HG02798 (cell line): ENCODE data around the gene RRN3.
A peak's percentile ranks its signal among the peaks of the same experiment; 100 is the strongest.
"Not testable (repeated sequence)": the region's sequence is repeated elsewhere in the genome, so short reads cannot be mapped to it uniquely, and the experiment has no call there.

Source experiments
- ATAC-seq: cut with Tn5 transposase; IDR thresholded peaks from one replicate; pipeline ENCODE4 v1.9.1; 2021; ENCODE audit warnings: mild to moderate bottlenecking; ENCODE audit not compliant: unreplicated experiment, poor library complexity

The RRN3 gene

DNA sequence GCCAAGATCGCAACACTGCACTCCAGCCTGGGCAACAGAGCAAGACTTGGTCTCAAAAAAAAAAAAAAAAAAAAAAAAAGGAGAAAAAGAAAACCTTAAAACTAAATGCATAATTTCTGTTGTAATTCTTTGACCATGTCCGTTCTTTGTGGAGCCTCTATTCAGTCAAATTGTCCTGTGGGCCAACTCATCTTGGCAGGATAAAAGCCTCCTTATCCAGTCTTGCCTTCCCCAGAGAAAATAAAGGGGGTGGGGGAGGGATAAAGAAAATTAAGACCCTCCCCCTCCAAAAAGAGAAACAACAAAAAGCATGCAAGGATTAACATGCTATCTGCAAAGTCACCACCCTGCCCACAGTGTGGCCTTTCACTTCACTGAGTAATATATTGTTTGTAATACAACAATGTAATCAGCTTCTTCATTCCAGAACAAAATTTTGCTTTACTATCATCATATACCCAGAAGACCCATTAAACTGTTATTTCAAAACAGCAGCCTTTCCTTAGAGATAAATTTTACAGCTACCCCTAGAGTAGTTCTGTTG, 5.4 kb upstream of the RRN3 start:
- ATAC-seq: not testable (repeated sequence)

DNA sequence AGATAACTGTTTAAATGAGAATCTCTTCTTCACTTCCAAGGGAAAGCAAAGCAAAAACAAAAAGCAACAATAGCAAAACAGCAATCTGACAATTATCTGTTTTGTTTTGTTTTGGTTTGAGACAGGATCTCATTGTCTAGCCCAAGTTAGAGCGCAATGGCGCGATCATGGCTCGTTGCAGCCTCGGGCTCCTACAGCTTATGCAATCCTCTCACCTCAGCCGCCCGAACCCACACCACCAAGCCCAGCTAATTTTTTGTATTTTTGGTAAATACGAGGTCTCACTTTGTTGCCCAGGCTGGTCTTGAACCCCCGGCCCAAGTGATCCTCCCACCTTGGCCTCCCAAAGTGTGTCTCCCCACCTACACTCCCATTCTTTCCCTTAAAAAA, 2.5 kb upstream of the RRN3 start:
- not testable (repeated sequence) for ATAC-seq

DNA sequence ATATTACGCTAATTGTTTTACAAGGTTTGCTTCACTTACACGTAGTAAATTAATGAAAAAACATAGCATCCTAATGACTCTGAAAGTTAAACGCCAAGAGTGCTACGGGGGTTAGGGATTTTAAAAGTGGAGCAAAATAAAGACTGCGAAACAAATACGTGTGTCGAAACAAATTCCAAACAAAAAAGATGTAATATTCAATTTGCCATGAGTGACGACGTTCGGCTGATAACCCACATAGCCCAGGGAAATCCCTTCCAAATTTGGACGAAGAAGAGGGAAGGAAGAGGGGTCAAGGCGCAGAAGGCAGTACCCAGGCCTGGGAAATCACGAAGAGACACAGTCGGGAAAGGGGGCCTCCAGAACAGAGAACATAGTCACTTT, 509 bp downstream of the RRN3 start:
- not testable (repeated sequence) for ATAC-seq

DNA sequence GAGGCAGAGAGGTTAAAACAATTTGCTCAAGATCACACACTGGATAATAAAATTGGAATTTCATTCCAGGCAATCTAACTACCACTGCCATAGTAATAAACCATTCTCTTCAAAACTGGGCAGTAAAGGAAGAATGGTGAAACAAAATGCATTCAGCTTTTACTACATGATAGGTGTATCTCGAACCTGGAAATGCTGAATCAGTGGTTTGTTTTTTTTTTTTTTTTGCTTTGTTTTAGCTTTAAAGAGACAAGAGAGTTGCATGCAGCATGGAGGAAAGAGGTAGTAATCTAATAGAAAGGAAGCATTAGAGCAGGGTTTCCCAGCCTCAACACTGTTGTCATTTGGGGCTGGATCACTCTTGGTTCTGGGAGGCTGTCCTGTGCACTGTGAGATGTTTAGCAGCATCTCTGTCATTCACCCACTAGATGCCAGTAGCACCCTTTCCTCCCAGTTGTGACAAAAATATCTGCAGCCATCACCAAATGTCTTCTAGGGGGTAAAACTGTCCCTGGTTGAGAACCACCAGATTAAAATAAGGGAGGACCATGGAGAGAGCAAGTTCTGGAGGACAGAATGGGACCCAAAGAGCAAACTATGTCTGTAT, 3.3 kb downstream of the RRN3 start:
- not testable (repeated sequence) for ATAC-seq

DNA sequence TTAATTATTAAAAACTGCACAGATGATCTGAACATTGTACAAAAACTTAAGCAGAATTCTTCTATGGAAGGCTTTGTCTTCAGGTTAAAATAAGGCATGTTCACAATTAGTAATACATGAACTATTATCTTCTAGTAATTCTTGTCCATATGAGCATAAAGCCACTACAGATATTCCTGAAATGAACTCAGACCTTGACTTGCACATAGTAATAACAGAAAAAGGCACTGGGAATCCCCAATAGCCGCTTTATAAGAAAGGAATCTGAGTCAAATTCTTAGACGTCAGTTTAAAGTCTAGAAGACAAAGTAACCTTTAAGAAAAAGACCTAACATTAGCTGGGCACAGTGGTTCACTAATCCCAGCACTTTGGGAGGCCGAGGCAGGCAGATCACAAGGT, 11.3 kb downstream of the RRN3 start:
- ATAC-seq: not testable (repeated sequence)

DNA sequence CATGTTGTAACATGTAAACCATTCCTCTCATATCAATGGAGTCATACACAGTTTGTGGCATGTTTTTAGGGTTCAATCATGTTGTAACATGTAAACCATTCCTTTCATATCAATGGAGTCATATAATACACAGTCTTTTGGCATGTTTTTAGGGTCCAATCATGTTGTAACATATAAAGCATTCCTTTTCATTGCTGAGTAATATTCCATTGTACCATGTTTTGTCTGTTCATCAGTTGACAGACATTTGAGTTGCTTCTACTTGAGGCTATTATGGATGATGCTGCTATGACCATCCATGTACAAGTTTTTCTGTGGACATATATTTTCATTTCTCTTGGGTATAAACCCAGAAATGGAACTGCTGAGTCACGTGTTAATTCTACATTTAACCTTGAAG, 13.2 kb downstream of the RRN3 start:
- ATAC-seq: not testable (repeated sequence)

DNA sequence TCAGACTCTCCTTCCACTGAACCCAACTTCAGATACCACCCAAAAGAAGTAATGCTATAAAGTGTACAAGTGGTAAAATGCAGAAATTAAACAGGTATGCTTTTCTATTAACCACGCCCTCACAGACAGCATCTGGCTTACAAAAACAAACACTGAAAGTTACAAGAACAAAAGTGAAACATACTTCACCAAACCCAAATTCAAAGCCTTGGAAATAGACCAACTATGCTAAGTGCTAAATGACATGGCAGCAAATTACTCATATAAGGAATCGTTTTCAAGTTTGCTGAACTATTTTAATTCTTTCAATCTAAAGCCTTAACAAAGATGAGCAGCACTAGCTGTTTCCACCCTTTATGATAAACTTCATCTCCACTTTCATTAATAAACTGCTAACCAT, 17.9 kb downstream of the RRN3 start:
- not testable (repeated sequence) for ATAC-seq

DNA sequence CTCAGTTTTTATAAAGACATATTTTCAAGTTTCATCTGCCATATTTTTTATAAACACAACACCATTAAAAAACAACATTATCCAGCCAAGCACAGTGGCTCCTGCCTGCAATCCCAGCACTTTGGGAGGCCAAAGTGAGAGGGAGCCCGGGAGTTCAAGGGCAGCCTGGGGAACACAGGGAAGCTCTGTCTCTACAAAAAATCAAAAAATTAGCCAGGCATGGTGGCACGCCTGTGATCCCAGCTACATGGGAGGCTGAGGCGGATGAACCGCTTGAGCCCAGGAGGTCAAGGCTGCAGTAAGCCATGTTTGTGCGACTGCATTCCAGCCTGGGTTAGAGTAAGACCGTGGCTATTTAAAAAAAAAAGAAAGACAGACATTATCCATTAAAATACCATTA, 21.0 kb downstream of the RRN3 start:
- no peak for ATAC-seq

DNA sequence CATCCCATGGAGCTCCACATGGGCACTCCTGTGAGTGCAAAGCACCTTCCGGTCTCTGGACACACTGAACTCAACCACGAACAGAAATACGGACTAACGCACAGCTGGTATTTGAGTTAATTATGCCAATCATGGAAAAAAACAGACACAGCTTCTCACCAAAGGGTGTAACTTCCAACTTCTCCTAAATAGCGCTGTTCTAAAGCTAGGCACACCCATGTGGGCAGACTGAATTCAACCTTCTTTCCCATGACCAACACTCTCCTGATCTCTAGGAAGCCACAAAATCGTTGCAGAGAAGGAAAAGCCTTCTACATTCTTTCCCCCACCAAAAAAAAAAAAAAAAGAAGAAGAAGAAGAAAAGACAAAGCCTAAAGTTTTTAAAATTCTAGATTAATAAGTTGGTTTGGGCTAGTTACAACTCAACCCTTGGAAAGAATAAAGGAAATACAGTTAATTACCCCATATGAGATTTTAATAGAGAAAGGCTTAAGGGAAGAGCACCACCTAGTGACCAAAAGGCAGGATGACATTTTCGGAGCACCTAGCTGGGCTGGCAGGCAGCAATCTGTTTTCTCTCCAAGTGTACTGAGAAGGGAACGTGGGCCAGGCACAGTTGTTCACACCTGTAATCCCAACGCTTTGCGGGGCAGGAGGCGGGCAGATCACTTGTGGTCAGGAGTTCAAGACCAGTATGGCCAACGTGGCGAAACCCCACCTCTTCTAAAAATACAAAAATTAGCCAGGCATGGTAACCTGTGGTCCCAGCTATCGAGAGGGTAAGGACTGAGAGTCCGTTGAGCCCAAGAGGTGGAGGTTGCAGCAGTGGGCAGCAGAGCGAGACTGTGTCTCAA, 21.9 kb downstream of the RRN3 start:
- ATAC-seq: not testable (repeated sequence)

DNA sequence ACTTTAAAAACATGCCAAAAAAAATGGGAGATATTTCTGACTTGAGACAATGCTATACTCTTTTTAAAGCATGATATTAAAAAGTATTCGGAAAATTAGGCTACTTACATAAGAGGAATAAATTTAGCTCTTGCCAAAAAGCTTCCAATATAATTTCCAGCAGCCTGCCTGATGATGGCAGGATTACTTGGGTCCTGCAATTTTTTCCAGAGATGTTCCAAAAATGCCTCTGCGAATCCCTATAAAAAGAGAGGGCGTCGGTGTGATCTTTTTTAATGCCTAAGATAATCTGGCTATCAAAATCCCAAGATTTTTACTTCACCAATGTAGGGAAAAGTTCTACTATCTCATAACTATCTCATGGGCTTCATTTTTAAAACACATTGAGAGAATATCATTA, 23.1 kb downstream of the RRN3 start:
- ATAC-seq: not testable (repeated sequence)

DNA sequence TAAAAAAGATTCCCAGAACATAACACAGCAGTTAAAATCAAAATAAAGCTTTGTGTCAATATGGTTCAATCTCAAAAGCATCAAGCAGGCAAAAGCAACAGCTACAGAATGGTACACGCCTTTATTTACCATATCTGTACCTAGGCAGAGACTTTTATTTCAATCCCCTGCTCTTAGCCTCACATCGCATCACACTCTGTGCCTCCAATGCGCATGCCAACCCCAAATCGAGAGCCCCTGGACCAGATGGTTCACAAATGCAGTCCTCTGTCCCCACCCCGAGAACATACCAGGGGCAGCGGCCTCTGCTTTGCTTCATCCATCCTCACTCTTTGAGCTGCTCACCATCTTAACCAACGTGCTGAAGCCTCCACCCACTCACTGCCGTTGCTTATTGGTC, 27.4 kb downstream of the RRN3 start:
- ATAC-seq: not testable (repeated sequence)

DNA sequence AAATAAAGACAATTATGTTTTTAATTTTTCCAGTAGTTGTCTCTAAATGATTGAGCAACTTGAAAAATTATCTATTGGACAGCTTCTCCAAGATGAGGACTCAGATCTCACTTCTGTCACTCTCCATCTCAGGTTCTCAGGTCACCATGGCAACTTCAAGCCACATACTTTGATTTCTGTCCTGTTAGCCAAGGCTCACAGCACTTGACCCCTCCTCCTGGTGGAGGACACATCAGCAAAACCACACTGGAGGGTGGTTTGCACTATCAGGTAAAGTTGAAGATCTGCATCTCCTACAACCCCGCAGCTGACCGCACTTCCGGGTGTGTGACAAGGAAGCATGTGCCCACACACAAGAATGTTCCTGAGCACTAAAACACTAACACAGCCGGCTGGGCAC, 28.1 kb downstream of the RRN3 start:
- ATAC-seq: not testable (repeated sequence)

DNA sequence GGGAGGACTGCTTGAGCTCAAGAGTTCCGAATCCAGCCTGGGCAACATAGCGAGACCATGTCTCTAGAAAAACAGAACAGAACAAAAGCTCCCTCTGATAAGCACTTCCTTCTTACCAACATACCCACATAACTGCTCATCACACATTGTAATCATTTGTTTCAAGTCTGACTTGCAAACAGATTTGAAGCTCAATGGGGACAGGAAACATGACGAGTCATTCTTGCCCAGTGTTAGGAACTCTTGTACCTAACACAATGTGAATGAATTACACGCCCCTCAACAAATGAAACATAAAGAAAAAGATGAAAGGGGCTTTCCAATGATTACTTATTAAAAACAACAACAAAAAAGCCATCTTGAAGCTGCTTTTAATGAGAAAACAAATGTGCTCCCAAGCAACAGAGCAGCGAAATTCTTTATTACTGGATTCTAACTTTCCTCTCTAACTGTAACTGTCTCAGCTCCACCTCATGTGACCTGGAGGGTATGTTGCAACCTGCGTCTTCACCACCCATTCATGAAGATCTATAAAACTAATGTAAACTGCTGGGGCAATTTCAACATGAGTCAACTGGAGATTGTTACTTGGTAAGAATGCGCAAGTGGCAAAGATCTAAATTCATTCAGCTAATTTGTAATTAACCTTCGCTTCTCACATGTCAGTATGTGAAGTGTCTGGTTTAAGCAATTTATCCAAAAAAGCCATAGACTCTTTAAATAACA, 31.8 kb downstream of the RRN3 start:
- ATAC-seq: not testable (repeated sequence)

DNA sequence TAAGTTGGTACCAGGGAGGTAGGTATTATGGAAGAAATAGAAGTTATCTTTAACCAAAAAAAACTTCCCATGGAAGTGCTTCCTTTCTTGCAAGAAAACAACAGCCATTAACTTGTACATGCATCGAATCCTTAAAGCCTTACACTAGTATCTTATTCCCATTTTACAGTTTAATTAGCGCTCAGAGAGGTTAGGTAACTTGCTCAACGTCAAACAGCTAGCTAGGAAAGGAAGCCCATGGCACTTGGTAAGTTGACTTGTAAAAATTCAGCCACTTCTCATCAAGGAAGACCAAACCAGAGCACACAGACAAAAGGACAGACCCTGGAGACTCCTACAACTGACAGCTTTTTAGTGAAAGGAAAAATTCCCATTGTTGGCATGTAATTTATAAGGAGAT, 34.7 kb downstream of the RRN3 start:
- ATAC-seq: no peak

DNA sequence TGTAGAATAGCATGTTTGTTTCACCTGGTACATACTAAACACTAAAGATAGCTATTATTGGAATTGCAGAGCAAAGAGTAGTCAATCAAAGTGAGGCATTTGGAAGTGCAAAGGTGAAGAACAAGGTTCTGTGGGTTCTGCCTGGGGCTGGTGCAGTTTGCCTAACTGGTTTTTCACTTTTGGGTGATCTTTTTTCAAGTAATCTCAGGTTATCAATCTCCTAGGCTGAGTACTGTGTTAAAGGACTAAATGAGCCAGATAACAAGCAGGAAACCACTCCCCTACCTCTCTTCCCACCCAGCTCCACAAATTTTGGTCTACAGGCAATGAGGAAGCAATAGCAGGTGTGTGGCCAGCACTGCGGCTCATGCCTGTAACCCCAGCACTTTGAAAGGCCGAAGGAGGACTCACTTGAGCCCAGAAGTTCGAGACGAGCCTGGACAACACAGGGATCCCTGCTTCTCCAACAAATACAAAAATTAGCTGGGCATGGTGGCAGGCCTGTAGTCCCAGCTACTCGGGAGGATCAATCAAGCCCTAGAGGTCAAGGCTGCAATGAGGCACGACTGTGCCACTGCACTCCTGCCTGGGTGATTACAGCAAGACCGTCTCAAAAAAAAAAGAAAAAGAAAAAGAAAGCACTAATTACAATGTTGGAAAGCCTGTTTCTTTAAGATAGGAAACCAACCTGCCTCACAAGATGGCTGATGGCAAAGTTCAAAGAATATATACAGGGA, 36.2 kb downstream of the RRN3 start:
- no peak for ATAC-seq

DNA sequence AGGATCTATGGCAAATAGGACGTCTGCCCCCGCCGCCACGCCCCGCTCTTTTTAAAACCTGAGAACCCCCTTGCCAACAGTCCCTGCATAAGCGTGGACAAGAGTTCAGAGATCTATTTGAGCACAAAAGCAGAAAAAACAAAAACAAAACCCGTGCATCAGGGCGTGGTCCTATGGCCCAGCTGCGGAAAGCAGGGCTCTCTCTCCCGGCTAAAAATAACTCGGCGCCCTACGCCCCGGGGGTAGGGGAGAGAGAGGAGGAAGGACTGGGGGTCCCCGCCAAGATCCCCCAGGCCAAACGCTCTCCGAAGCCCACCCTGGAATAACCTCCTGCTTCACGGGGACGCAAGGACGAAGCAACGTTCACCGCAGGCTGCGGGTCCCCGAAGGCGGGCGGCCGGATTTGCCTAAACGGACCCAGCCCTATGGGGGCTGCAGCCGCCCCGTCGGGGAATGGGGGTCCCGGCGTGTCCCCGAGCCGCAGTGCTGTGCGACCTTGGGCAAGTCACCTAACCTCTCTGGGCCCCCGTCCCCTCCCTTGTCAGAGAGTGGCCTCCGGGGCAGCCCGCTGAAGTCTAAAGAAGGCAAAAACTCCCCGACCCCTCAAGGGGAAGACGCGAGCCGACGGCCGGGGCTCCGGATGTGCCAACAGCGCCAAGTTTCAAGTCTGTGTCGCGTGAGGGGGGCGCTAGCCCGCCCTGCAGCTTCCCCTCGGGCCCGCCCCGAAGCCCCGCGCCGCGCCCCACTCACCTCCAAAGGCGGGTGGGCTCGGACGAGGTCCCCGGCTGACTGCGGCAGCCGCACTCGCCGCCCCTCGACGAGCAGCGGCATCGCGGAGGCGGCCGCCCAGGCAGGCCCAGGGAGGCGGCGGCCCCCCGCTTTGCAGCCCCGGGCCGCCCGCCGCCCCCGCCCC, 38.7 kb downstream of the RRN3 start:
- ATAC-seq: peak; percentile 70

DNA sequence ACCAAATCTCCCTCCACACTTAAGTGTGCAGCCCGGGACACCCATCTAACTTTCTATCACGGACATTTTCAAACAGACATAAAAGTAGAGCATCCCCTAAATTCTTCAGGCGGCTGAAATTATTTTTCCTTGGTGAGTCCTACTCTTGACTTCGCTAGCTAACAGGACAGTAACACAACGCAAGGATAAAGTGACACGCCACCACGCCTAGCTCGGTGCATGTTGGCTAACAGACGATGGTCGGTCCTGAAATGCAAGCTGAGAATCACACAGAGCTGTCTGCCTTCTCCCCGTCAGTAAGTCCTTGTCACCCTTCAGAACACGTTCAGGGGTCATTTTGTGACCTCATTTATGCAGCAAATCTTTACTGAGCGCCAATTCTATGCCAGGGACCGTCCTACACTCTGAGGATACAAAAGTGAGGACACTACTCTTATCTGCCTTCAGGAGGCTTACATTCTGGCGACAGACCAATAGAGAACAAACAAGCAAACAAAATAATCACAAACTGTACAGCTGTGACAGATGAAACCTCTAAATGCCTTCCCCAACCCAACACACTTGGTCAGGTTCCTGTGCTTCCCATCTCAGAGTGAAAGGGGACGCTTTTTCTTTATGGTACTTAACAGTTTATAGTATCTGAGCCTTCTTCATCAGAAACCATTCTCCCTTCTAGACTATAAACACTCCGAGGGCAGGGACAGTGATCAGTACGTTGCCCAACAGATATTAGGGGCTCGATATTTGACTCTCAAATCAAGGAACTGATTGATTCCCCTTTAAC, 39.5 kb downstream of the RRN3 start:
- ATAC-seq: no peak

DNA sequence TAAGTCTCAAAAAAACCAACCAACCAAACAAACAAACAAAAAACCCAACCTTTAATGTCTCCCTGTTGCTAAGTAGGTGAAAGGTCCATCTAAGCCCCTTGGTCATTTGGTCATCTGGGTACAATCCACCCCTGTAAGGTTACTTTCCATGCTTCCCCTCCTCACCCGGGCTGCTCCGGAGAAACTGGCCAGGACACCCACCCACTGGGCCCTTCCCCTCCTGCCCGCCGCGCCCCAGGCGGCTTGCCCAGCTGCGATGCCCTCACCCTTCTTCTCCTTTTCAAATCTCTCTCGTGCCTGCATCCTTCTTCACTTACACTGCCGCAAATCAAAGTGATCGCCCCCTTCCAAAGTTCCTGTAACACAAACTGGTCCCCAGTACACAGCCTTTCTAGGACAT, 40.2 kb downstream of the RRN3 start:
- no peak for ATAC-seq
